HL-60 (cell line): ENCODE data around the gene ADAMTS17.

Experiments
- DNase-seq, 2 experiments: peaks; one replicate each; pipeline ENCODE4 v3.0.0-alpha.2; 2010 to 2020; ENCODE audit warnings: low read depth in 1 of 2, low spot score in 1 of 2
- H3K27ac ChIP-seq: fragments of 250-450 bp; sonication (Bioruptor Pico); replicated peaks from 2 replicates; pipeline ENCODE4 v1.5.1; 2020; ENCODE audit warnings: mild to moderate bottlenecking, moderate library complexity
- H3K27me3 ChIP-seq: fragments of 250-450 bp; sonication (Bioruptor Pico); 2 replicates; pipeline ENCODE4 v1.5.1; 2021; ENCODE audit warnings: mild to moderate bottlenecking, moderate library complexity; ENCODE audit not compliant: insufficient read depth, poor library complexity, severe bottlenecking
- H3K4me3 ChIP-seq: replicated peaks from 2 replicates; pipeline ENCODE4 v1.5.1; 2011; ENCODE audit warnings: mild to moderate bottlenecking, control low read depth, low read length; ENCODE audit not compliant: insufficient read depth
- CTCF ChIP-seq: IDR thresholded peaks from one replicate; pipeline ENCODE4 v1.5.1; 2011; ENCODE audit warnings: low read length, control low read depth, inconsistent platforms; ENCODE audit not compliant: insufficient read depth
- GABPA ChIP-seq: IDR thresholded peaks from 2 replicates; pipeline ENCODE4 v1.6.1; 2012; ENCODE audit warnings: low read depth
- POLR2AphosphoS5 ChIP-seq: IDR thresholded peaks from 2 replicates; pipeline ENCODE4 v1.6.1; 2012; ENCODE audit warnings: low read depth
- REST ChIP-seq: IDR thresholded peaks from 2 replicates; pipeline ENCODE4 v1.6.1; 2012; ENCODE audit warnings: low read depth; ENCODE audit not compliant: insufficient replicate concordance
- SPI1 ChIP-seq: IDR thresholded peaks from 2 replicates; pipeline ENCODE4 v1.6.1; 2012; ENCODE audit warnings: low read depth, mild to moderate bottlenecking, borderline replicate concordance

Gene ADAMTS17

GRCh38 chr15:100113351-100114080 lies 228.3 kb downstream of the ADAMTS17 start:
- Histone ChIP-seq H3K27ac (peak overlapping the region; percentile 74), H3K27me3 (no peaks in the 10 kb centered on the region), H3K4me3 (no peak overlapping the region)
- DNase-seq = no peak
- TF ChIP-seq GABPA (no peak), CTCF (no peak)

- no peak for TF ChIP-seq POLR2AphosphoS5
- TF ChIP-seq CTCF = no peak
- no peak for TF ChIP-seq SPI1
- TF ChIP-seq REST = no peak
- TF ChIP-seq GABPA = no peak
- Histone ChIP-seq H3K27ac (peak overlapping the region; percentile 74), H3K27me3 (no peaks in the 10 kb centered on the region), H3K4me3 (no peak overlapping the region)
- no peak for DNase-seq
Observed at GRCh38 chr15:100112636-100113305, 229.0 kb downstream of the ADAMTS17 start.

GRCh38 chr15:100112061-100112420 lies 229.7 kb downstream of the ADAMTS17 start:
- DNase-seq = no peak
- Histone ChIP-seq H3K27me3 (no peaks in the 10 kb centered on the region), H3K27ac (peak overlapping the region; percentile 74), H3K4me3 (no peak overlapping the region)
- TF ChIP-seq CTCF = no peak
- TF ChIP-seq SPI1 = no peak
- TF ChIP-seq GABPA = no peak
- TF ChIP-seq REST = no peak
- TF ChIP-seq POLR2AphosphoS5 = no peak
